HL-60 (cell line): ENCODE results near the gene OSBPL6.

ENCODE experiments used
- DNase-seq, 2 experiments: peaks; one replicate each; pipeline ENCODE4 v3.0.0-alpha.2; 2010 to 2020; ENCODE audit warnings: low read depth in 1 of 2, low spot score in 1 of 2
- H3K27ac ChIP-seq: fragments of 250-450 bp; sonication (Bioruptor Pico); replicated peaks from 2 replicates; pipeline ENCODE4 v1.5.1; 2020; ENCODE audit warnings: mild to moderate bottlenecking, moderate library complexity
- H3K27me3 ChIP-seq: fragments of 250-450 bp; sonication (Bioruptor Pico); 2 replicates; pipeline ENCODE4 v1.5.1; 2021; ENCODE audit warnings: mild to moderate bottlenecking, moderate library complexity; ENCODE audit not compliant: insufficient read depth, poor library complexity, severe bottlenecking
- H3K4me3 ChIP-seq: replicated peaks from 2 replicates; pipeline ENCODE4 v1.5.1; 2011; ENCODE audit warnings: mild to moderate bottlenecking, control low read depth, low read length; ENCODE audit not compliant: insufficient read depth
- GABPA ChIP-seq: IDR thresholded peaks from 2 replicates; pipeline ENCODE4 v1.6.1; 2012; ENCODE audit warnings: low read depth
- POLR2AphosphoS5 ChIP-seq: IDR thresholded peaks from 2 replicates; pipeline ENCODE4 v1.6.1; 2012; ENCODE audit warnings: low read depth
- SPI1 ChIP-seq: IDR thresholded peaks from 2 replicates; pipeline ENCODE4 v1.6.1; 2012; ENCODE audit warnings: low read depth, mild to moderate bottlenecking, borderline replicate concordance
- TF ChIP-seq, protein P1 (sequence below): IDR thresholded peaks from one replicate; pipeline ENCODE4 v1.5.1; 2011; ENCODE audit warnings: low read length, control low read depth, inconsistent platforms; ENCODE audit not compliant: insufficient read depth
- TF ChIP-seq, protein P2 (sequence below): IDR thresholded peaks from 2 replicates; pipeline ENCODE4 v1.6.1; 2012; ENCODE audit warnings: low read depth; ENCODE audit not compliant: insufficient replicate concordance

Gene OSBPL6

DNA sequence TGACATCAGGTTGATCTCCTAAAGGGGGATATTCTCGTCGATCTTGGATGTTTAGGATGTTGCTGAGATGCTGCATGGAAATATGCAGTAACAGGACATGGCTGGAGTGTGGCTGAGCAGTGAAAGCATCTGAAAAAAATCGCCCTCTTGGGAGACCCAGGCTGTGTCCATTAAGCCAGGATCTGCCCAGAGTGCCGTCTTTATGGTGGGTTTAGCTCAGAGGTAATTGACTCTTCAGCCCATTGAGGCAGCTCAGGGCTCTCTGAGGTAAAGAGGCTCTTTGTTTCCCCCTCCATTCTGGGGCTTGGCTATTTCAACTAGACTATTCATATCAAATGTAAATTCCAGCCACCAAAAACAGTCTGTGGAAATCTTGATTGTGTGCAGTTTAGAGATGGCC is 26.5 kb downstream of the OSBPL6 start:
- TF ChIP-seq SPI1 = no peak
- no peak for DNase-seq
- Histone ChIP-seq H3K4me3 (no peak overlapping the region), H3K27ac (no peak overlapping the region), H3K27me3 (peaks cover 3% of the 10 kb centered on the region)

DNA sequence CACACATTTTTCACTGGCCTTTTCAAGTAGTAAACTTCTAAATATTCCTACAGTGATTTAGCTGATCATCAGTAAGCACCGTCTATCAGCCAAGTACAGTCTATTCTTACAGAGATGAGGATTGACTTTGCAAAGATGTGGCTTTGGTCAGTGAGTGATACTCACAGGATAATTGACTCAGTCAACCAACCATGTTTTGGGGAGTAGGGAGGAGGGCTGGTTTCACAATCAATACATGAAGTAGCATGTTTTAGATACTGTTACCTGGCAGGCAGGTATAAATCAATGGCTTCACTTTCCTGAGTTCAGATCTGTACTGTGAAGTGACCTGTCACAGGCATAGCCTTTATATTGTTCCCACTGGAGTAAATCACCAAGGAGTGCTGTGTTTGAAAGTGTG is 27.2 kb downstream of the OSBPL6 start:
- no peak overlapping the region for H3K27ac ChIP-seq
- peaks cover 3% of the 10 kb centered on the region for H3K27me3 ChIP-seq
- H3K4me3 ChIP-seq = no peak overlapping the region
- TF ChIP-seq, protein P1, sequence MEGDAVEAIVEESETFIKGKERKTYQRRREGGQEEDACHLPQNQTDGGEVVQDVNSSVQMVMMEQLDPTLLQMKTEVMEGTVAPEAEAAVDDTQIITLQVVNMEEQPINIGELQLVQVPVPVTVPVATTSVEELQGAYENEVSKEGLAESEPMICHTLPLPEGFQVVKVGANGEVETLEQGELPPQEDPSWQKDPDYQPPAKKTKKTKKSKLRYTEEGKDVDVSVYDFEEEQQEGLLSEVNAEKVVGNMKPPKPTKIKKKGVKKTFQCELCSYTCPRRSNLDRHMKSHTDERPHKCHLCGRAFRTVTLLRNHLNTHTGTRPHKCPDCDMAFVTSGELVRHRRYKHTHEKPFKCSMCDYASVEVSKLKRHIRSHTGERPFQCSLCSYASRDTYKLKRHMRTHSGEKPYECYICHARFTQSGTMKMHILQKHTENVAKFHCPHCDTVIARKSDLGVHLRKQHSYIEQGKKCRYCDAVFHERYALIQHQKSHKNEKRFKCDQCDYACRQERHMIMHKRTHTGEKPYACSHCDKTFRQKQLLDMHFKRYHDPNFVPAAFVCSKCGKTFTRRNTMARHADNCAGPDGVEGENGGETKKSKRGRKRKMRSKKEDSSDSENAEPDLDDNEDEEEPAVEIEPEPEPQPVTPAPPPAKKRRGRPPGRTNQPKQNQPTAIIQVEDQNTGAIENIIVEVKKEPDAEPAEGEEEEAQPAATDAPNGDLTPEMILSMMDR = no peak
- TF ChIP-seq, protein P2, sequence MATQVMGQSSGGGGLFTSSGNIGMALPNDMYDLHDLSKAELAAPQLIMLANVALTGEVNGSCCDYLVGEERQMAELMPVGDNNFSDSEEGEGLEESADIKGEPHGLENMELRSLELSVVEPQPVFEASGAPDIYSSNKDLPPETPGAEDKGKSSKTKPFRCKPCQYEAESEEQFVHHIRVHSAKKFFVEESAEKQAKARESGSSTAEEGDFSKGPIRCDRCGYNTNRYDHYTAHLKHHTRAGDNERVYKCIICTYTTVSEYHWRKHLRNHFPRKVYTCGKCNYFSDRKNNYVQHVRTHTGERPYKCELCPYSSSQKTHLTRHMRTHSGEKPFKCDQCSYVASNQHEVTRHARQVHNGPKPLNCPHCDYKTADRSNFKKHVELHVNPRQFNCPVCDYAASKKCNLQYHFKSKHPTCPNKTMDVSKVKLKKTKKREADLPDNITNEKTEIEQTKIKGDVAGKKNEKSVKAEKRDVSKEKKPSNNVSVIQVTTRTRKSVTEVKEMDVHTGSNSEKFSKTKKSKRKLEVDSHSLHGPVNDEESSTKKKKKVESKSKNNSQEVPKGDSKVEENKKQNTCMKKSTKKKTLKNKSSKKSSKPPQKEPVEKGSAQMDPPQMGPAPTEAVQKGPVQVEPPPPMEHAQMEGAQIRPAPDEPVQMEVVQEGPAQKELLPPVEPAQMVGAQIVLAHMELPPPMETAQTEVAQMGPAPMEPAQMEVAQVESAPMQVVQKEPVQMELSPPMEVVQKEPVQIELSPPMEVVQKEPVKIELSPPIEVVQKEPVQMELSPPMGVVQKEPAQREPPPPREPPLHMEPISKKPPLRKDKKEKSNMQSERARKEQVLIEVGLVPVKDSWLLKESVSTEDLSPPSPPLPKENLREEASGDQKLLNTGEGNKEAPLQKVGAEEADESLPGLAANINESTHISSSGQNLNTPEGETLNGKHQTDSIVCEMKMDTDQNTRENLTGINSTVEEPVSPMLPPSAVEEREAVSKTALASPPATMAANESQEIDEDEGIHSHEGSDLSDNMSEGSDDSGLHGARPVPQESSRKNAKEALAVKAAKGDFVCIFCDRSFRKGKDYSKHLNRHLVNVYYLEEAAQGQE = no peak
- TF ChIP-seq SPI1 = no peak
- TF ChIP-seq GABPA = no peak
- no peak for TF ChIP-seq POLR2AphosphoS5
- DNase-seq = no peak

DNA sequence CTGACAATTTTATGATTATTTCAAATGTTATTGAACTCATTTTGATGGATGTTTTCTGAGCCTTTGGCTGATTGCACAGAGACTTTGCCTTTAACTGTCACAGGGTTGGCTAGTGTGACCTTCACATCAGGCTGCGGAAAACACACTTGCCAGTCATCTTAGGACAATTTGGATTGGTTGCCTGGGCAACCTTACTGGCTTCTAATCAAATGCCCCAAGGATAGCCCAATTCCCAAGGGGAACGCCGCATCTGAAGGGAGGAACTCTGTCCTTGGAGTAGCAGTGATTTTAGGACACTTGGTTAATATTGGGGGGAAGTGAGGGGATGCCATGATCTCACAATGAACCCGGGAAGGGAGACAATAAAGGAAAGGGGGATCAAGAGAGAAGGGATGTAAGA is 29.5 kb downstream of the OSBPL6 start:
- TF ChIP-seq, protein P2 = no peak
- TF ChIP-seq, protein P1 = no peak
- no peak for TF ChIP-seq POLR2AphosphoS5
- H3K27ac ChIP-seq = no peak overlapping the region
- H3K4me3 ChIP-seq = no peak overlapping the region
- peaks cover 3% of the 10 kb centered on the region for H3K27me3 ChIP-seq
- no peak for DNase-seq

DNA sequence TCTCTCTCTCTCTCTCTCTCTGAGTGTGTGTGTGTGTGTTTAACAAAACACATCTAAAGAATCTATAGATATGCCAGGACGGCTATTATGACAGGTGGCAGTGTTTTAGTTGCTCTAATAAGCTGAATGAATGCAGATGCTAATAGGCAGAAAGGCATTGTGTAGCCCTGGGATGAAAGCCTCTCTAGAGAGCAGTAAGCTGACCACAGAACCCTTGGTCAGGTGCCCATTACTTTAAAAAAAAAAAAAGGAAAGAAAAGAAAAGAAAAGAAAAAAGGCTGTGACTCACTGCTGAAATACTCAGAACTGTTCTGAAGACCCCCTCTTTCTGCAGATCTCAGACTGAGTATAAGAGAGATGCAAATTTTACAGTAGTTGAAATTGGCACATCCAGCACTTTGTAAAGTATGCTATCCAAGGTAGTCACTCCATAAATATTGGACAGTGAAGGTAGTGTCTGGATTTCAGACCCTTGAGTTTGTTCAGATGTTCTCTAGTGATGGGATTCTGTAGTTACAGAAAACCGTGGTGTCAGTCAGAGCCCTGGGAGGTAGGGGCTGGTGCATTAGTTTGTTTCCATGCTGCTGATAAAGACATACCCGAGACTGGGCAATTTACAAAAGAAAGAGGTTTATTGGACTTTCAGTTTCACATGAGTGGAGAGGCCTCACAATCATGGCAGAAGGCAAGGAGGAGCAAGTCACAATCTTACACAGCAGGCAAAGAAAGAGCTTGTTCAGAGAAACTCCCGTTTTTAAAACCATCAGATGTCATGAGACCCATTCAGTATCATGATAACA is 30.9 kb downstream of the OSBPL6 start:
- no peak overlapping the region for H3K27ac ChIP-seq
- TF ChIP-seq, protein P2 = no peak
- TF ChIP-seq SPI1 (no peak), POLR2AphosphoS5 (no peak), GABPA (no peak)
- TF ChIP-seq, protein P1 = no peak
- H3K27me3 ChIP-seq = no peaks in the 10 kb centered on the region
- DNase-seq = no peak
- H3K4me3 ChIP-seq = no peak overlapping the region
